Sigmoid colon (tissue), 4 donors: ENCODE results near the gene PRG3.

Source experiments
- POLR2AphosphoS5 ChIP-seq, 4 donors: sonication (generic); formaldehyde crosslinking; IDR thresholded peaks; one replicate each; pipeline ENCODE4 v1.6.1; 2017; ENCODE audit warnings: antibody characterized with exemption in 4 of 4
- TF ChIP-seq, protein P1 (sequence below), 4 experiments: fragments of 450-650 bp in 3 of 4; fragments of 200-600 bp in 1 of 4; IDR thresholded peaks; one replicate each; pipeline ENCODE4 v1.5.1; 2016 to 2019; ENCODE audit warnings: antibody characterized with exemption in 4 of 4, mild to moderate bottlenecking in 3 of 4, moderate library complexity in 2 of 4

DNA sequence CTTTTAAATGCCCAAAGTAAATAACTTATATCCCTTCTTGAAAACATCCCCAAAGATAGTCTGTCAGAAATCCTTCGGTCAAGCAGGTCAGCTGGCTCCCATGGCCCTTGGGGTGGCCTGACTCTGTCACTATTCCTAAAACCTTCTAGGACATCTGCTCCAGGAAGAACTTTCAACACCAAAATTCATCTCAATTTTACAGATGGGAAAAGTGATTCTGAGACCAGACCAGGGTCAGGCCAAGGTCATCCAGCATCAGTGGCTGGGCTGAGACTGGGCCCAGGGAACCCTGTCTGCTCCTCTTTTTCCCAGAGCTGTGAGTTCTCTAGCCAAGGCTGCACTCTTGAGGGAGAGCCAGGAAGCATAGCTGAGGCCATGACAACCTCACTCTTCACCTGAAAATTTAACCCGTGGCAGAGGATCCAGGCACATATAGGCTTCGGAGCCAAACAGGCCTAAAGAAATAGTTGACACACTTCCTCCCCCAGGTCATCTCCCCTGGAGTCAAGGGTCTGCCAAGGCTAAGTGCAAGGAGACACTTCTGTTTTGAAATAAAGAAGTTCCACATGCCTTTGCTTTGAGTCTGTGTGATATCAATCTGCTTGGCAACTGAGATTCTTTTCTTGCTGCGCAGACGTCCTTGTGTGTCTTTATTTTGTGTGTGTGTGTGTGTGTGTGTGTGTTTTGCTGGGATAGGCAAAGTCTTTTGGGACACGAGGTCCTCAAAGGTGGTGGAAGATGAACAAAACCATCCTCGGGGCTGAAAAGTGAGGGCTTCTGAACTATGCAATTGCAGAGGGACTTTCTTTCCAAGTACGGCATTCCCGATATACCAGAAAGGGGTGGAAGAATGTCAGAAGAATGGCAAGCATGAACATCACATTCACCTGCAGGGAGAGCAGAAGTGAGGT lies 26.3 kb upstream of the PRG3 start:
- no peak for TF ChIP-seq POLR2AphosphoS5 (IDR thresholded peaks at IDR 0.05)
- TF ChIP-seq, protein P1, sequence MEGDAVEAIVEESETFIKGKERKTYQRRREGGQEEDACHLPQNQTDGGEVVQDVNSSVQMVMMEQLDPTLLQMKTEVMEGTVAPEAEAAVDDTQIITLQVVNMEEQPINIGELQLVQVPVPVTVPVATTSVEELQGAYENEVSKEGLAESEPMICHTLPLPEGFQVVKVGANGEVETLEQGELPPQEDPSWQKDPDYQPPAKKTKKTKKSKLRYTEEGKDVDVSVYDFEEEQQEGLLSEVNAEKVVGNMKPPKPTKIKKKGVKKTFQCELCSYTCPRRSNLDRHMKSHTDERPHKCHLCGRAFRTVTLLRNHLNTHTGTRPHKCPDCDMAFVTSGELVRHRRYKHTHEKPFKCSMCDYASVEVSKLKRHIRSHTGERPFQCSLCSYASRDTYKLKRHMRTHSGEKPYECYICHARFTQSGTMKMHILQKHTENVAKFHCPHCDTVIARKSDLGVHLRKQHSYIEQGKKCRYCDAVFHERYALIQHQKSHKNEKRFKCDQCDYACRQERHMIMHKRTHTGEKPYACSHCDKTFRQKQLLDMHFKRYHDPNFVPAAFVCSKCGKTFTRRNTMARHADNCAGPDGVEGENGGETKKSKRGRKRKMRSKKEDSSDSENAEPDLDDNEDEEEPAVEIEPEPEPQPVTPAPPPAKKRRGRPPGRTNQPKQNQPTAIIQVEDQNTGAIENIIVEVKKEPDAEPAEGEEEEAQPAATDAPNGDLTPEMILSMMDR (IDR thresholded peaks at IDR 0.05) = no peak
